HepG2 (cell line): ENCODE data around the gene CADM3. TPM values are rescaled to one million over a fixed set of nuclear protein-coding genes. Genes with fewer than 3 reads are reported as not detected.

Experiments used
- ATAC-seq: fragments of 200-7000 bp; cut with Tn5 transposase; 3 replicates; pipeline ENCODE4 v1.9.1; 2020; ENCODE audit warnings: mild to moderate bottlenecking, moderate library complexity
- BruUV-seq: library from RNA; stranded (reverse); fragments of 400-500 nt; replicated peaks from 2 replicates; lab custom pipeline; 2021; lab: Mats Ljungman, UMichigan
- CTCF ChIA-PET: fragments of 300-600 bp; formaldehyde crosslinking; extraction: SDS; loops from one replicate; lab custom pipeline; 2021; ENCODE audit warnings: low total read pairs, inconsistent platforms, low intra/inter-chr PET ratio; lab: Yijun Ruan, JAX
- POLR2A ChIA-PET: fragments of 350-600 bp; sonication (Branson Sonifier 250); formaldehyde crosslinking; loops from one replicate; lab custom pipeline; 2020; ENCODE audit warnings: antibody characterized with exemption, inconsistent platforms; lab: Yijun Ruan, JAX
- DNase-seq: peaks from one replicate; pipeline ENCODE4 v3.0.0-alpha.2; 2015; ENCODE audit warnings: low spot score
- FAIRE-seq: peaks from 3 replicates; lab custom pipeline; 2011; peaks lifted over from hg19 to GRCh38; lab: Jason Lieb, UNC
- H2AFZ ChIP-seq: one replicate; pipeline ENCODE4 v1.6.1; 2011; ENCODE audit warnings: low read length, inconsistent platforms
- H3K27ac ChIP-seq: fragments of 300-600 bp; 3 replicates; pipeline ENCODE4 v1.8.0; 2011; ENCODE audit warnings: mixed run types, mild to moderate bottlenecking, mixed read lengths, low read length, inconsistent platforms; ENCODE audit not compliant: insufficient read depth; ENCODE audit errors: extremely low read length
- H3K27me3 ChIP-seq, 2 experiments: fragments of 200-600 bp in 1 of 2; 2 replicates in 1 of 2; 3 replicates in 1 of 2; pipeline versions ENCODE4 v1.6.0 to v1.8.0; 2011; ENCODE audit warnings: low read length in 2 of 2, mild to moderate bottlenecking in 2 of 2, moderate library complexity in 2 of 2, inconsistent platforms in 1 of 2; ENCODE audit not compliant: insufficient read depth in 2 of 2, control insufficient read depth in 1 of 2
- H3K36me3 ChIP-seq, 2 experiments: fragments of 200-600 bp in 1 of 2; replicated peaks in 1 of 2; 2 replicates in 1 of 2; 3 replicates in 1 of 2; pipeline versions ENCODE4 v1.5.1 to v1.8.0; 2011; ENCODE audit warnings: low read length in 2 of 2, inconsistent platforms in 1 of 2; ENCODE audit not compliant: insufficient read depth in 2 of 2, control insufficient read depth in 1 of 2
- H3K4me1 ChIP-seq: 2 replicates; pipeline ENCODE4 v1.5.1; 2012; ENCODE audit warnings: low read length, inconsistent platforms; ENCODE audit not compliant: insufficient read depth
- H3K4me2 ChIP-seq: 2 replicates; pipeline ENCODE4 v1.6.0; 2011; ENCODE audit warnings: low read depth, low read length, inconsistent platforms
- H3K4me3 ChIP-seq, 3 experiments: fragments of 200-600 bp in 1 of 3; sonication (generic), shearing (Covaris generic) in 1 of 3; replicated peaks in 1 of 3; 2 replicates each; pipeline ENCODE4 v1.5.1; 2011 to 2016; ENCODE audit warnings: low read length in 3 of 3, inconsistent platforms in 2 of 3, low read depth in 2 of 3, mild to moderate bottlenecking in 2 of 3, control low read depth in 1 of 3, mixed read lengths in 1 of 3; ENCODE audit not compliant: insufficient read depth in 1 of 3
- H3K79me2 ChIP-seq: one replicate; pipeline ENCODE4 v1.6.1; 2011; ENCODE audit warnings: low read length, inconsistent platforms; ENCODE audit not compliant: insufficient read depth
- H3K9ac ChIP-seq: 2 replicates; pipeline ENCODE4 v1.6.0; 2011; ENCODE audit warnings: mild to moderate bottlenecking, low read depth, low read length, inconsistent platforms; ENCODE audit not compliant: insufficient read depth
- H3K9me3 ChIP-seq: 2 replicates; pipeline ENCODE4 v1.5.1; 2012; ENCODE audit warnings: mild to moderate bottlenecking, low read length
- H4K20me1 ChIP-seq: 2 replicates; pipeline ENCODE4 v1.6.0; 2011; ENCODE audit warnings: inconsistent platforms, mild to moderate bottlenecking, low read length, moderate library complexity; ENCODE audit not compliant: insufficient read depth
- GABPA ChIP-seq, 2 experiments: IDR thresholded peaks; 2 replicates each; pipeline ENCODE4 v1.6.1; 2011 to 2016; ENCODE audit warnings: low read depth in 2 of 2, low read length in 1 of 2, missing biosample characterization in 1 of 2, missing genetic modification characterization in 1 of 2
- PTBP1 ChIP-seq: fragments of 200-400 bp; formaldehyde crosslinking; IDR thresholded peaks from 2 replicates; pipeline ENCODE4 v1.6.1; 2018; ENCODE audit warnings: low read length, low read depth; ENCODE audit not compliant: poor library complexity, severe bottlenecking
- SIN3A ChIP-seq: IDR thresholded peaks from 2 replicates; pipeline ENCODE4 v1.6.1; 2011; ENCODE audit warnings: low read depth, mild to moderate bottlenecking, control low read depth, low read length, borderline replicate concordance
- ZNF605 ChIP-seq: sonication (generic); formaldehyde crosslinking; IDR thresholded peaks from 2 replicates; pipeline ENCODE4 v1.8.0; 2022; ENCODE audit warnings: mild to moderate bottlenecking, missing genetic modification reagents
- WGBS: methylation state at CpG from one replicate; pipeline ENCODE4 v1.1.6; 2017; ENCODE audit warnings: low lambda C conversion rate; 5-methylcytosine and 5-hydroxymethylcytosine counted together
- in situ Hi-C: cut with HindIII; loops from 2 replicates; pipeline ENCODE4 v1.10.0; 2017; ENCODE audit warnings: low pct_unique_long_range_greater_than_20kb; ENCODE audit not compliant: extremely low pct_ligation_motif_present
- intact Hi-C: fragments of 100-400 bp; cut with micrococcal nuclease; formaldehyde crosslinking; loops from one replicate; pipeline ENCODE4 v1.10.0; 2022; ENCODE audit not compliant: unreplicated experiment
- polyA plus RNA-seq, 8 experiments: library from polyadenylated mRNA; depleted of rRNA in 3 of 8; stranded (reverse) in 7 of 8; unstranded in 1 of 8; fragments of >200 nt; fragmentation: Illumina TruSeq in 4 of 8; extraction: Trizol in 4 of 8; gene quantifications; 2 replicates each; pipeline versions ENCODE4 v1.2.1 to v1.2.3, GENCODE V29; 2011 to 2016; ENCODE audit warnings: low read depth in 4 of 8, missing spikeins in 1 of 8, mixed read lengths in 1 of 8; ENCODE audit not compliant: insufficient read depth in 1 of 8
- total RNA-seq, 5 experiments: library from RNA; depleted of rRNA; stranded (reverse); fragments of >200 nt; fragmentation: Illumina TruSeq; extraction: Trizol; gene quantifications; 2 replicates each; pipeline ENCODE4 v1.2.3, GENCODE V29; 2016; ENCODE audit warnings: low read depth in 1 of 5
- TF ChIP-seq, protein P1 (sequence below): sonication (generic); formaldehyde crosslinking; IDR thresholded peaks from 2 replicates; pipeline ENCODE4 v1.8.0; 2022; ENCODE audit warnings: mild to moderate bottlenecking, missing genetic modification reagents, borderline replicate concordance

CADM3 gene
- total and polyA plus RNA-seq, 2 of the 13 experiments (the other 11 are each of a cell fraction or from before 2014, with no cell fraction given), result not detected

DNA sequence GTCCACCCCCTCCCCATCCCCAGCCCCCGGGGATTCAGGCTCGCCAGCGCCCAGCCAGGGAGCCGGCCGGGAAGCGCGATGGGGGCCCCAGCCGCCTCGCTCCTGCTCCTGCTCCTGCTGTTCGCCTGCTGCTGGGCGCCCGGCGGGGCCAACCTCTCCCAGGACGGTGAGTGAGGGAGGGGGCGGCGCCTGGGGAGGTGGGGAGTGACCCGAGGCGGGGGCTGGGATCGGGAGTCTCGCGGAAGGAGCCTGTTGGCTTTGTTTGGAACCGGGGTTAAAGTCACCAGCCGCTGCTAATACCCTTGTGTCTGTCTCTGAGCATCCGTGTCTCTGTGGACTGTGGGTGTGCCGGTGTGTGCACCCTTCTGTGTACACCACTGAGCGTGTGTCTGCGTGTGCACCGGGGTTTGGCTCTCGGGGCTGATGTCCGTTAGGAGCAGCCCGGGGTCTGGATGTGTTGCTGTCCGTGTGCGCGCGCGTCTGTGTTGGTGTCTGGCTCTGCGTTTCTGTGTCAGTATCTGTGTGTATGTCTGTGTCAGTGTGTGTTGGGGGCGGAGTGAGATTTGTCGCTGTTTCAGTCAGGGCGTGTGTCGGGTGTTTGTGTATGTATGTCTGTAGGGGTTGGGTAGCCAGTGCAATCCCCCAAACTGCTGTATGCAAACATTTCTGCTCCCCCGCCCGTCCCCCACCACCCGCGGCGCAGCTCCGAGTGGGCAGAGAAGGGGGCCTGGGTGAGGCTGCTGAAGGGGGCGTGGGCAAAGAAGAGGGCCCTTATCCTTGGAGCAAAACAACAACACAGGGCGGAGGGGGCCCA is 480 bp downstream of the CADM3 start:
- H3K4me2 ChIP-seq, result no peak overlapping the region
- CTCF ChIA-PET, result no interaction called here
- in situ Hi-C loops, result no loop called here

DNA sequence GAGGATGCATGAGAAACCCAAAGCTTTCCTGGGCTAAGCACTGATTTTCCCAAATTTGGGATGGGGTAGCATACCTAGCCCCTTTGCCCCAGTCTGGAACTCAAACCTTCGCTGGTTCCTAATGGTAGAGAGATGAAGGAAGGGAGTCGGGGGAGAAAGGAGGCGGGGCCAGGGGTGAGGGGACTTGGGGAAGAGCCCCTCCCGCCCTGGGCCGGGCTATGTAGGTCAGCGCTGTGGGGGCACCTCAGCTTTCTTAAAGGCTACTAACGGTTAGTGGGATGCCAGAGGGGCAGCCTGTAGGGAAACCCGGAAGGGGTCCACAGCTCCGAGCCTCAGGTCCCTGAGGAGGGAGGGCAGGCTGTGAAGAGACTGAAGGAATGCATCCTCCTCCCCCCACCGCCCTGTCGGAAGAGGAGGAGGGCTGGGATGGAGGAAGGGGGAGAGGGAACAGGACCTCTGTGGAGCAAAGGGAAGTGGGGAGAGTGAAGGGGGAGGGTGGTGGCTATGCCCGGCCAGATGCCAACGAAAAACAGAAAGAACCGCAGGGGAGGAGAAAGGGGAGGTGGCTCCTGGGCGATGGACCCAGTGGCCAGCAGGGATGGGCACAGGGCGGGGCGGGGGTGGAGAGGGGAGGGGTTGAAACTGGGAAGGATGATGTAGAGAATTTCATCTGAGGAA is 1.3 kb downstream of the CADM3 start:
- H3K9ac ChIP-seq, result no peak overlapping the region
- H3K36me3 ChIP-seq, result no peaks in the 10 kb centered on the region
- intact Hi-C loops (no loop called here), in situ Hi-C loops (no loop called here)
- DNase-seq (no peak), ATAC-seq (no peak), FAIRE-seq (no peak)
- TF ChIP-seq PTBP1 (no peak), ZNF605 (CRISPR knock-in tag) (no peak)
- no peaks in the 10 kb centered on the region for H3K9me3 ChIP-seq
- H2AFZ ChIP-seq, result no peak overlapping the region
- H3K79me2 ChIP-seq, result no peaks in the 10 kb centered on the region
- no peaks in the 10 kb centered on the region for H4K20me1 ChIP-seq
- no peak overlapping the region for H3K27ac ChIP-seq
- no peak overlapping the region for H3K4me2 ChIP-seq
- 2% methylated on average over 15 of the region's 17 CpGs for WGBS
- POLR2A ChIA-PET, result no interaction called here
- CTCF ChIA-PET, result no interaction called here
- no peak overlapping the region for H3K4me3 ChIP-seq
- no peaks in the 10 kb centered on the region for H3K4me1 ChIP-seq
- BruUV-seq, result no TSS peak
- peaks cover 2 to 16% of the 10 kb centered on the region in 2 experiments; a peak in 3 of 5 replicates for H3K27me3 ChIP-seq

More for the DNA sequence above, 480 bp downstream of the CADM3 start:
- Histone ChIP-seq H3K27ac (no peak overlapping the region), H3K27me3 (peaks cover 2 to 16% of the 10 kb centered on the region in 2 experiments; a peak in 3 of 5 replicates), H4K20me1 (no peaks in the 10 kb centered on the region), H3K79me2 (no peaks in the 10 kb centered on the region), H3K4me1 (no peaks in the 10 kb centered on the region), H3K9ac (no peak overlapping the region), H2AFZ (no peak overlapping the region), H3K36me3 (no peaks in the 10 kb centered on the region), H3K4me3 (no peak overlapping the region), H3K9me3 (no peaks in the 10 kb centered on the region)
- POLR2A ChIA-PET, result no interaction called here
- no peak; the same call in 1 of the 3 replicates for ATAC-seq
- 20% methylated on average over 18 of the region's 49 CpGs for WGBS
- TF ChIP-seq SIN3A (no peak), GABPA (IDR thresholded peaks at IDR 0.05; ENCODE audit: low read depth, low read length) (no peak), GABPA (CRISPR knock-in tag; IDR thresholded peaks at IDR 0.05; ENCODE audit: low read depth) (no peak)
- TF ChIP-seq, protein P1, sequence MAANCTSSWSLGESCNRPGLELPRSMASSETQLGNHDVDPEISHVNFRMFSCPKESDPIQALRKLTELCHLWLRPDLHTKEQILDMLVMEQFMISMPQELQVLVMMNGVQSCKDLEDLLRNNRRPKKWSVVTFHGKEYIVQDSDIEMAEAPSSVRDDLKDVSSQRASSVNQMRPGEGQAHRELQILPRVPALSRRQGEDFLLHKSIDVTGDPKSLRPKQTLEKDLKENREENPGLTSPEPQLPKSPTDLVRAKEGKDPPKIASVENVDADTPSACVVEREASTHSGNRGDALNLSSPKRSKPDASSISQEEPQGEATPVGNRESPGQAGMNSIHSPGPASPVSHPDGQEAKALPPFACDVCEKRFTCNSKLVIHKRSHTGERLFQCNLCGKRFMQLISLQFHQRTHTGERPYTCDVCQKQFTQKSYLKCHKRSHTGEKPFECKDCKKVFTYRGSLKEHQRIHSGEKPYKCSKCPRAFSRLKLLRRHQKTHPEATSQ (CRISPR knock-in tag), result no peak
- FAIRE-seq, result no peak
- intact Hi-C loops, result no loop called here
- no TSS peak for BruUV-seq
- DNase-seq, result no peak
